Subcutaneous abdominal adipose tissue (tissue), 5 donors: ENCODE data around the gene SMAD3.
"Not testable (repeated sequence)": the region's sequence is repeated elsewhere in the genome, so short reads cannot be mapped to it uniquely, and the experiment has no call there.

Source experiments
- H3K27ac ChIP-seq: one replicate; pipeline ENCODE4 v1.7.0; 2013; ENCODE audit warnings: low read depth, mild to moderate bottlenecking, inconsistent platforms, low read length, moderate library complexity
- H3K27me3 ChIP-seq, 5 donors: one replicate each; pipeline ENCODE4 v1.7.0; 2013; ENCODE audit warnings: low read length in 5 of 5, inconsistent platforms in 1 of 5; ENCODE audit not compliant: control insufficient read depth in 5 of 5, insufficient read depth in 4 of 5
- H3K36me3 ChIP-seq, 5 donors: one replicate each; pipeline ENCODE4 v1.7.0; 2013; ENCODE audit warnings: low read length in 5 of 5; ENCODE audit not compliant: control insufficient read depth in 5 of 5, insufficient read depth in 5 of 5
- H3K4me1 ChIP-seq, 5 donors: one replicate each; pipeline ENCODE4 v1.7.0; 2013; ENCODE audit warnings: low read length in 5 of 5, mild to moderate bottlenecking in 3 of 5, moderate library complexity in 1 of 5; ENCODE audit not compliant: control insufficient read depth in 5 of 5, insufficient read depth in 5 of 5
- H3K4me3 ChIP-seq, 5 donors: one replicate each; pipeline ENCODE4 v1.7.0; 2013; ENCODE audit warnings: low read length in 5 of 5, low read depth in 1 of 5
- H3K9ac ChIP-seq, 5 donors: one replicate each; pipeline ENCODE4 v1.7.0; 2013; ENCODE audit warnings: low read length in 5 of 5, mild to moderate bottlenecking in 4 of 5, moderate library complexity in 3 of 5
- H3K9me3 ChIP-seq, 5 donors: one replicate each; pipeline ENCODE4 v1.7.0; 2013; ENCODE audit warnings: low read length in 5 of 5; ENCODE audit not compliant: control insufficient read depth in 5 of 5
- donor health status: healthy.
- donor health status: healthy.
- donor health status: healthy.
- donor health status: healthy.
- donor health status: healthy.

Gene SMAD3

GRCh38 chr15:67065531-67066005 lies at the start of gene SMAD3:
SMAD3 (plus strand) TSS chr15:67065602; CDS start chr15:67066155, 553 bp downstream.
- H3K4me1 ChIP-seq: peaks cover 1 to 56% (median 45%) of the 10 kb centered on the region in 5 donors
- peak within 1 kb of the TSS; percentile 86 to 96 (median 93) for H3K4me3 ChIP-seq
- no peaks in the 10 kb centered on the region for H3K9me3 ChIP-seq
- peak within 1 kb of the TSS; percentile 48 to 94 (median 84) for H3K9ac ChIP-seq
- H3K36me3 ChIP-seq: peaks cover 0 to under 1% (median 0%) of the 10 kb centered on the region in 5 donors
- H3K27ac ChIP-seq: peak within 1 kb of the TSS; percentile 89
- no peaks in the 10 kb centered on the region for H3K27me3 ChIP-seq

- Histone ChIP-seq H3K36me3 (no peaks in the 10 kb centered on the region), H3K9me3 (no peaks in the 10 kb centered on the region), H3K4me3 (no peak overlapping the region), H3K4me1 (peaks cover 0 to 43% (median 6%) of the 10 kb centered on the region in 5 donors), H3K9ac (no peak overlapping the region), H3K27me3 (no peaks in the 10 kb centered on the region), H3K27ac (no peak overlapping the region)
These were observed 48.1 kb upstream of the SMAD3 start for GRCh38 chr15:67017311-67017710.

GRCh38 chr15:67018026-67018425 lies 47.4 kb upstream of the SMAD3 start:
- no peaks in the 10 kb centered on the region for H3K9me3 ChIP-seq
- H3K27ac ChIP-seq: no peak overlapping the region
- H3K4me3 ChIP-seq: no peak overlapping the region
- no peak overlapping the region for H3K9ac ChIP-seq
- no peaks in the 10 kb centered on the region for H3K36me3 ChIP-seq
- H3K27me3 ChIP-seq: no peaks in the 10 kb centered on the region
- peaks cover 0 to 42% (median 6%) of the 10 kb centered on the region in 5 donors for H3K4me1 ChIP-seq

GRCh38 chr15:67018441-67018840 lies 47.0 kb upstream of the SMAD3 start:
- Histone ChIP-seq H3K4me1 (peaks cover under 1 to 40% (median 8%) of the 10 kb centered on the region in 5 donors), H3K27me3 (no peaks in the 10 kb centered on the region), H3K4me3 (no peak overlapping the region), H3K27ac (no peak overlapping the region), H3K36me3 (no peaks in the 10 kb centered on the region), H3K9ac (no peak overlapping the region), H3K9me3 (no peaks in the 10 kb centered on the region)

- peaks cover 4 to 40% (median 11%) of the 10 kb centered on the region in 5 donors for H3K4me1 ChIP-seq
- H3K4me3 ChIP-seq: no peak overlapping the region
- H3K9ac ChIP-seq: no peak overlapping the region
- no peaks in the 10 kb centered on the region for H3K9me3 ChIP-seq
- H3K27me3 ChIP-seq: no peaks in the 10 kb centered on the region
- H3K36me3 ChIP-seq: no peaks in the 10 kb centered on the region
- no peak overlapping the region for H3K27ac ChIP-seq
These were observed 46.3 kb upstream of the SMAD3 start for GRCh38 chr15:67019069-67019468.

GRCh38 chr15:67019884-67020520 lies 45.4 kb upstream of the SMAD3 start:
- Histone ChIP-seq H3K9ac (no peak overlapping the region), H3K4me1 (peaks cover 6 to 43% (median 20%) of the 10 kb centered on the region in 5 donors), H3K36me3 (no peaks in the 10 kb centered on the region), H3K27me3 (no peaks in the 10 kb centered on the region), H3K4me3 (no peak overlapping the region), H3K27ac (no peak overlapping the region), H3K9me3 (no peaks in the 10 kb centered on the region)

GRCh38 chr15:67020668-67021067 lies 44.7 kb upstream of the SMAD3 start:
- H3K27ac ChIP-seq, H3K27me3 ChIP-seq, H3K36me3 ChIP-seq, H3K9me3 ChIP-seq, H3K4me3 ChIP-seq, H3K9ac ChIP-seq: not testable (repeated sequence)
- peaks cover 7 to 49% (median 27%) of the 10 kb centered on the region in 5 donors for H3K4me1 ChIP-seq

- Histone ChIP-seq H3K9me3 (no peaks in the 10 kb centered on the region), H3K36me3 (no peaks in the 10 kb centered on the region), H3K4me3 (no peak overlapping the region), H3K4me1 (peaks cover 9 to 56% (median 35%) of the 10 kb centered on the region in 5 donors), H3K27me3 (no peaks in the 10 kb centered on the region), H3K9ac (no peak overlapping the region), H3K27ac (no peak overlapping the region)
These were observed 43.9 kb upstream of the SMAD3 start for GRCh38 chr15:67021455-67021854.

GRCh38 chr15:67022587-67023105 lies 42.8 kb upstream of the SMAD3 start:
- Histone ChIP-seq H3K4me3 (no peak overlapping the region), H3K9me3 (no peaks in the 10 kb centered on the region), H3K9ac (no peak overlapping the region), H3K36me3 (no peaks in the 10 kb centered on the region), H3K27me3 (no peaks in the 10 kb centered on the region), H3K4me1 (peaks cover 9 to 55% (median 39%) of the 10 kb centered on the region in 5 donors), H3K27ac (no peak overlapping the region)

GRCh38 chr15:67023517-67024313 lies 41.7 kb upstream of the SMAD3 start:
- Histone ChIP-seq H3K27me3 (no peaks in the 10 kb centered on the region), H3K4me3 (peak overlapping the region in 1 of 5 donors; percentile 22), H3K9me3 (no peaks in the 10 kb centered on the region), H3K9ac (peak overlapping the region in 4 of 5 donors; percentile 21 to 62 (median 48)), H3K4me1 (peaks cover 9 to 47% (median 39%) of the 10 kb centered on the region in 5 donors), H3K27ac (peak overlapping the region; percentile 81), H3K36me3 (no peaks in the 10 kb centered on the region)
